ENCODE results near the gene COL23A1.
A peak's percentile ranks its signal among the peaks of the same experiment; 100 is the strongest.
"Not testable (repeated sequence)": the region's sequence is repeated elsewhere in the genome, so short reads cannot be mapped to it uniquely, and the experiment has no call there.

Gene COL23A1

DNA sequence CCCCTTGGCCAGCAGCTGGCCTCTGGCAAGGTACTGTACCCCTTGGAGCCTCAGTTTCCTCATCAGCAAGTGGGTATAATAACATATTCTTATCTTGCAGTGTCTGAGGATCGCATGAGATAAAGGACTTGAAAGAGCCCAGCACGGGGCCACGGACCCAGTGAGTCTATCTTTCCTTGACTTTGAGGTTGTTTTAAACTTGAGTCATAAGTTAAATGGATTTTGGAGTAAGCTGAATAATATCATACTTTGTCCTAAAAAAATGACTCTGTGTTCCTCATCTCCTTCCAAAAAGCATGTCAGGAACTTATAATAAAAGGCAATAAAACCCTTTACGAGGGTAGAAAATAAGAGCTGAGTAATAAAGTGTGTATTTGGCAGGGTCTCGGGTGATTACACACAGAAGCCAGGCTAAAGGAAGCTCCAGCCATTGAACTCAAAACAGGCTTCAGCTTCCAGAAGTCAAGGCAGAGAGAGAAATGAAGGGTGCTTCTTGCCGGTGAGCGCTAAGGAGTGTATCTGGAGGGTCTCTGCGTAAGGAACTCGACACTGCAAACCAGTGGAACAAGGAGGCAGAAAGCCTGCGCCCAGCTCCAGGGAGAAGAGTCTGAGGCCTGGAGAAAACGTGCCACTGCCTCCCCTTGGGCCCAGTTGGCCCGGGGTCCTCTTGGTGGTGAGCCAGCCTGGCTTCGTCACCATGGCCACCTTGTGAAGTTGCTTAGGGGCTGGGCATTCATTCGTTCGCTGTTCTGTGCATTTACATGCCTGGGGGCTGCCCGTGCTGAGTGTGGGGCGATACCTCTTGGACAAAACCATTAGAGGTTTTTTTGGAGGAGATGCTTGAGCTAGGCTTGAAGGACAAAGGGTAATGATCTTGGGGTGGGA lies 285.2 kb downstream of the COL23A1 start:
- Histone ChIP-seq H3K27ac (no peak overlapping the region), H3K4me3 (no peak overlapping the region)
- TF ChIP-seq, protein P1, sequence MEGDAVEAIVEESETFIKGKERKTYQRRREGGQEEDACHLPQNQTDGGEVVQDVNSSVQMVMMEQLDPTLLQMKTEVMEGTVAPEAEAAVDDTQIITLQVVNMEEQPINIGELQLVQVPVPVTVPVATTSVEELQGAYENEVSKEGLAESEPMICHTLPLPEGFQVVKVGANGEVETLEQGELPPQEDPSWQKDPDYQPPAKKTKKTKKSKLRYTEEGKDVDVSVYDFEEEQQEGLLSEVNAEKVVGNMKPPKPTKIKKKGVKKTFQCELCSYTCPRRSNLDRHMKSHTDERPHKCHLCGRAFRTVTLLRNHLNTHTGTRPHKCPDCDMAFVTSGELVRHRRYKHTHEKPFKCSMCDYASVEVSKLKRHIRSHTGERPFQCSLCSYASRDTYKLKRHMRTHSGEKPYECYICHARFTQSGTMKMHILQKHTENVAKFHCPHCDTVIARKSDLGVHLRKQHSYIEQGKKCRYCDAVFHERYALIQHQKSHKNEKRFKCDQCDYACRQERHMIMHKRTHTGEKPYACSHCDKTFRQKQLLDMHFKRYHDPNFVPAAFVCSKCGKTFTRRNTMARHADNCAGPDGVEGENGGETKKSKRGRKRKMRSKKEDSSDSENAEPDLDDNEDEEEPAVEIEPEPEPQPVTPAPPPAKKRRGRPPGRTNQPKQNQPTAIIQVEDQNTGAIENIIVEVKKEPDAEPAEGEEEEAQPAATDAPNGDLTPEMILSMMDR (IDR thresholded peaks at IDR 0.05), result no peak
- peak; percentile 35 for DNase-seq (ENCODE audit: low spot score)

DNA sequence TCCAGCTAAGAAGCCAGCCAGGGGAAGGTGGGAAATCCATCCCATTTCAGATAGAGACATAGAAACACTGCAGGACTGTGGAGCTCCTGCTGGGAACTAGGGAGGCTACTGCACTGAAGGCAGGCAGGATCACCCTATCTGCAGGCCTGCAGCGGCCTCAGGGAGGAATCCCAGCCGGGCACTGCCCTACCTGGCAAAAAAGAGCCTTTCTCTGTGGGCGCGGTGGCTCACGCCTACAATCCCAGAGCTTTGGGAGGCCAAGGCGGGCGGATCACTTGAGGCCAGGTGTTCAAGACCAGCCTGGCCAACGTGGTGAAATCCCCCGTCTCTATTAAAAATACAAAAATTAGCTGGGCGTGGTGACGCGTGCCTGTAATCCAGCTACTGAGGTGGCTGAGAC lies 286.2 kb downstream of the COL23A1 start:
- Histone ChIP-seq H3K4me3 (no peak overlapping the region), H3K27ac (no peak overlapping the region)
- DNase-seq (ENCODE audit: low spot score), result no peak
- TF ChIP-seq, protein P1 (IDR thresholded peaks at IDR 0.05), result no peak

DNA sequence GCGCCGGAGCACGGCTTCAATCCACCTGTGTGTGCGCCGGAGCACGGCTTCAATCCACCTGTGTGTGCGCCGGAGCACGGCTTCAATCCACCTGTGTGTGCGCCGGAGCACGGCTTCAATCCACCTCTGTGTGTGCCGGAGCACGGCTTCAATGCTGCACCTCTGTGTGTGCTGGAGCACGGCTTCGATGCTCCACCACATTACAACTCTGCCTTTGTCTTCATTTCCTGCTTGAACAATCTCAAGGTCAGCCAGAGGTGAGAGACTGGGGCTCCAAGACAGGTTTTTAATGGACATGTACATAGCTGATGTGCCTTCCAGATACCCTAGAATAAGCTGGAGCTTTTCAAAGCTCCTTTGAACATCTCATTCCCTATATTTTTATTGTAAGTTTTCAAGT lies 287.9 kb downstream of the COL23A1 start:
- not testable (repeated sequence) for H3K27ac ChIP-seq; DNase-seq (ENCODE audit: low spot score); H3K4me3 ChIP-seq

DNA sequence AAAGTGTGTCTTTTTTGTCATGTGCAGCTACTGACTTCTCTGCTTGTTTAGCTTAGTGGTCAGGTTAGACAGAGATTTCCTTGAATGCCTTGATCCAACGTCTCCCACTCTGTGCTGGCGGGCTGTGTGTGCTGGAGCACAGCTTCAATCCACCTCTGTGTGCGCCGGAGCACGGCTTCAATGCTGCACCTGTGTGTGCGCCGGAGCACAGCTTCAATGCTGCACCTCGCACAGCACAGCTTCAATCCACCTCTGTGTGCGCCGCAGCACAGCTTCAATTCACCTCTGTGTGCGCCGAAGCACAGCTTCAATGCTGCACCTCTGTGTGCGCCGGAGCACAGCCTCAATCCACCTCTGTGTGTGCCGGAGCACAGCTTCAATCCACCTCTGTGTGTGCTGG lies 288.6 kb downstream of the COL23A1 start:
- no peak overlapping the region for H3K27ac ChIP-seq
- H3K4me3 ChIP-seq, result no peak overlapping the region
- TF ChIP-seq, protein P1 (IDR thresholded peaks at IDR 0.05), result no peak
- DNase-seq (ENCODE audit: low spot score), result peak; percentile 36

DNA sequence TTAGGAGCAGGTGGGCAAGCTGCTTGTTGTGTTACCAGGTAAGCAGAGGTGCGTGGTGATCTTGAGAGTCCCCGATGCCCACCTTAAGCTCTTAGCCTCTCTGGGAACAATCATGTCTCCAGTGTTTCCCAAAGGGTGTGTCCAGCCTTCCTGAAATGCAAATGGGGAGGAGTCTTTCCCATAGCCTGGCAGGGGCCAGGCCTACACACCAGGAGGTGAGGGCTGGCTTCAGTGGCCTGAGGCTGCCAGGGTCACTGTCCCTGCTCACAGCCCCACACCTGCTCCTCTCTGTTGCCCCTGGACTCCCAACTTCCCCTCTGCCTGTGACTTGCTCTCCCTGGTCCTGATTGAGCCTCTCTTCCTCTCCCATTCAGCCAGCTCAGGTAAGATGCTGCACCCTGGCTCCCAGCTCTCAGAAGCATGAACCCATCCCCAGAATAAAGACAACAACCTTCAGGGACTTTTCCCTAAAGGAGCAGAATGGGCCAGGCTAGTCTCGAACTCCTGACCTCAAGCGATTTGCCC lies 291.8 kb downstream of the COL23A1 start:
- H3K27ac ChIP-seq, result no peak overlapping the region
- DNase-seq (ENCODE audit: low spot score), result peak; percentile 43
- H3K4me3 ChIP-seq, result no peak overlapping the region
- TF ChIP-seq, protein P1 (IDR thresholded peaks at IDR 0.05), result no peak

DNA sequence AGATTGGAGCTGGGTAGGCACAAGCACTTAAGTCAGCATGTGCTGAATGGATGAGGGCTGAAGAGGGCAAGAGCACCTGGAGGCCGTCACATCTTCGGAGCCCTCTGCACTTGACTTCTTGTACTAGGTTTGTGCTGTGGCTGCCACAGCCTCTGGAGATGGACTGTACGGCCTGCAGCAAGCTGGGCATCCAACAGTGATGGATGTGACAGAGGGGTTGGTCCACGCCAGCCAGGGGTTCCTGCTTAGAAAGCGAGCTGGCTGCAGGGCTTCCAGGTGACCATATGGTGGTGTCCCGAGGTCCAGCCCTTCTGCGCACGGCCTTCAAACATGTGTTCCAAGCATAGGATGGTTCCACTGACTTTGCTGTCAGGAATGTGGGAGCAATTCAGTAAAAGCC lies 292.4 kb downstream of the COL23A1 start:
- DNase-seq (ENCODE audit: low spot score), result peak; percentile 54
- H3K27ac ChIP-seq, result no peak overlapping the region
- TF ChIP-seq, protein P1 (IDR thresholded peaks at IDR 0.05), result no peak
- no peak overlapping the region for H3K4me3 ChIP-seq

DNA sequence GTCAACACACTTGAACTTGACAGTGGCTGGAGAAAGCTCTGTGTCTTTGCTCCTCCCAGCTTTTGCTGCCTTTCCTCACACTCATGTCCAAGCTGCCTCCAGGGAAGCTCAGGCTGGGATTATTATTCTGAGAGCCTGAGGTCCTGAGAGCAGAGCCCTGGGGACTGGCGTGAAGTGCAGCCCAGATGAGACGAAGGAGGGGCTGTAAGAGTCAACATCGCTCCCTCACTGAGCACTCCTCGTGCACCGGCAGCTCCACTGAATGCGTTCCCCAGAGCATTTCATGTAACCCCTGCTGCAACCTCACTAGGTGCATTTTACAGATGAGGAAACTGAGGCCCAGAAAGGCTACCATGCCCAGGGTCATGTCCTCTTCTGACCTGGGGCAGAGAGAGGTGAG lies 294.1 kb downstream of the COL23A1 start:
- DNase-seq (ENCODE audit: low spot score), result peak; percentile 50
- TF ChIP-seq, protein P1 (IDR thresholded peaks at IDR 0.05), result no peak
- Histone ChIP-seq H3K4me3 (no peak overlapping the region), H3K27ac (no peak overlapping the region)
